ENCODE results near the gene METRNL. TPM values are rescaled to one million over a fixed set of nuclear protein-coding genes. Genes with fewer than 3 reads are reported as not detected.

The METRNL gene
- total RNA-seq, 1 donor from 2014 or later = 50.8 TPM

GRCh38 chr17:83058266-83058798 is 21.1 kb upstream of the METRNL start:
- no peaks in the 10 kb centered on the region for H3K36me3 ChIP-seq (ENCODE audit: control insufficient read depth, insufficient read depth, low read length)
- DNase-seq (ENCODE audit: low read depth) = no peak
- H3K4me3 ChIP-seq (ENCODE audit: low read depth, low read length) = no peak overlapping the region
- no peaks in the 10 kb centered on the region for H3K27me3 ChIP-seq (ENCODE audit: control insufficient read depth, insufficient read depth, low read length)
- TF ChIP-seq, protein P1, sequence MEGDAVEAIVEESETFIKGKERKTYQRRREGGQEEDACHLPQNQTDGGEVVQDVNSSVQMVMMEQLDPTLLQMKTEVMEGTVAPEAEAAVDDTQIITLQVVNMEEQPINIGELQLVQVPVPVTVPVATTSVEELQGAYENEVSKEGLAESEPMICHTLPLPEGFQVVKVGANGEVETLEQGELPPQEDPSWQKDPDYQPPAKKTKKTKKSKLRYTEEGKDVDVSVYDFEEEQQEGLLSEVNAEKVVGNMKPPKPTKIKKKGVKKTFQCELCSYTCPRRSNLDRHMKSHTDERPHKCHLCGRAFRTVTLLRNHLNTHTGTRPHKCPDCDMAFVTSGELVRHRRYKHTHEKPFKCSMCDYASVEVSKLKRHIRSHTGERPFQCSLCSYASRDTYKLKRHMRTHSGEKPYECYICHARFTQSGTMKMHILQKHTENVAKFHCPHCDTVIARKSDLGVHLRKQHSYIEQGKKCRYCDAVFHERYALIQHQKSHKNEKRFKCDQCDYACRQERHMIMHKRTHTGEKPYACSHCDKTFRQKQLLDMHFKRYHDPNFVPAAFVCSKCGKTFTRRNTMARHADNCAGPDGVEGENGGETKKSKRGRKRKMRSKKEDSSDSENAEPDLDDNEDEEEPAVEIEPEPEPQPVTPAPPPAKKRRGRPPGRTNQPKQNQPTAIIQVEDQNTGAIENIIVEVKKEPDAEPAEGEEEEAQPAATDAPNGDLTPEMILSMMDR (IDR thresholded peaks at IDR 0.05; ENCODE audit: insufficient read depth, low read length, severe bottlenecking) = no peak
- FAIRE-seq = no peak

DNA sequence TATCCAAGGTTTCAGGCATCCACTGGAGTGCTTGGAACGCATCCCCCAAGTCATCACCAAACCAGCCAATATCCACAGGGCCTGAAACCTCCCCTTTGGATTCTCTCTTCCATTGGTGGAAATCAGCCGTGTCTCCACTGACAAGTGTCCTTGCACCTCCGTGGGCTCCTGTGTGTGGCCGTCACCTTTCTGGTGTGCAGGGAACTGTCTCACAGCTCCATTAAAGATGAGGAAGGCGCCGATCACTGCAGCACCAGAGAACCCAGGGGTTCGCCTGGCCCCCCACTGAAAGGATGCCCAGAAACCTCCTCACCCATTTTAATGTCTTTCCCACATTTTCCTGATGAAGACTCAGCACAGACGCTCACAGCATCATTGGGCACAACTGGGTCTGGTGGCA is 17.8 kb upstream of the METRNL start:
- Histone ChIP-seq H3K4me3 (ENCODE audit: low read depth, low read length) (no peak overlapping the region), H3K27me3 (ENCODE audit: control insufficient read depth, insufficient read depth, low read length) (no peaks in the 10 kb centered on the region), H3K36me3 (ENCODE audit: control insufficient read depth, insufficient read depth, low read length) (no peaks in the 10 kb centered on the region)
- no peak for DNase-seq (ENCODE audit: low read depth)
- TF ChIP-seq, protein P1 (IDR thresholded peaks at IDR 0.05; ENCODE audit: insufficient read depth, low read length, severe bottlenecking) = no peak
- FAIRE-seq = no peak

DNA sequence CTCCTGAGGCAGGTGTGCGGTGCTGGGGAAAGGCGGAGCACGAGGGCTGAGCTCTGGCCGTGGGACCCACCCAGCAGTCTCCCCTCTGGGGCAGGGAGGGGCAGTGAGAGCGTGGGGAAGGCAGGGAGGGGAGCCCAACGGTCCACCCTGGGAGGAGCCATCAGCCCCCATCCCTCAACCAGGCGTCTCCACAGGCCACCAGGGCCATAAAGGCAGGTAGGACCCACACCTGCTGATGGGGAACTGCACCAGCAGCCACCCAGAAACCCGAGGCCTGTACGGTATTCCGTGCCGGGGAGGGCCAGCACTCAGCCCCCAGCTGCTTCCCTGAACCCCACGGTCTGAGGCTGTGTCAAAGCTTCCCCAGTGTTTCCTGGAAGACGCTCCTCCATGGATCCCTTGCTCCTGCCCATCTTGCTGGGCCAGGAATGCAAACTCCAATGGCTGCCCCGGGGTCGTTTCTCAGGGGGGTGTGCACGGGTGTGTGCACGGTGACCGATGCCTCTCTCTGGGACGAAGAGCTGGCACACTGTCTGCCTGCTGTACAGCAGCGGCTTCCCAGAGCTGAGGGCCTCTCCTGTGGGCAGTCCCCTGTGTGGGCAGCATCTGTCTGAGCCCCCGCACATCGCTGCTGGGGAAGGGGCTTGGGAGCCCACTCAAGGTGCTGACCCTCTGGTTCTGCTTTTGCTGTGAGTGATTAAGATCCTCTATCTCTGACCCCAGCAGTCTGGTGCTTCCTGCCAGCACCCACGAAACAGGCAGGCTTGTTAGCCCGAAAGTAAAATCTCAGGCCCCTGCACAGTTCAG is 17.2 kb upstream of the METRNL start:
- H3K27me3 ChIP-seq (ENCODE audit: control insufficient read depth, insufficient read depth, low read length) = no peaks in the 10 kb centered on the region
- no peak overlapping the region for H3K4me3 ChIP-seq (ENCODE audit: low read depth, low read length)
- TF ChIP-seq, protein P1 (IDR thresholded peaks at IDR 0.05; ENCODE audit: insufficient read depth, low read length, severe bottlenecking) = no peak
- FAIRE-seq = no peak
- no peaks in the 10 kb centered on the region for H3K36me3 ChIP-seq (ENCODE audit: control insufficient read depth, insufficient read depth, low read length)
- DNase-seq (ENCODE audit: low read depth) = no peak

- TF ChIP-seq, protein P1 (IDR thresholded peaks at IDR 0.05; ENCODE audit: insufficient read depth, low read length, severe bottlenecking) = no peak
- Histone ChIP-seq H3K36me3 (ENCODE audit: control insufficient read depth, insufficient read depth, low read length) (no peaks in the 10 kb centered on the region), H3K27me3 (ENCODE audit: control insufficient read depth, insufficient read depth, low read length) (no peaks in the 10 kb centered on the region), H3K4me3 (ENCODE audit: low read depth, low read length) (no peak overlapping the region)
- no peak for FAIRE-seq
- DNase-seq (ENCODE audit: low read depth) = no peak
Measured at GRCh38 chr17:83062818-83063671, 16.4 kb upstream of the METRNL start.

DNA sequence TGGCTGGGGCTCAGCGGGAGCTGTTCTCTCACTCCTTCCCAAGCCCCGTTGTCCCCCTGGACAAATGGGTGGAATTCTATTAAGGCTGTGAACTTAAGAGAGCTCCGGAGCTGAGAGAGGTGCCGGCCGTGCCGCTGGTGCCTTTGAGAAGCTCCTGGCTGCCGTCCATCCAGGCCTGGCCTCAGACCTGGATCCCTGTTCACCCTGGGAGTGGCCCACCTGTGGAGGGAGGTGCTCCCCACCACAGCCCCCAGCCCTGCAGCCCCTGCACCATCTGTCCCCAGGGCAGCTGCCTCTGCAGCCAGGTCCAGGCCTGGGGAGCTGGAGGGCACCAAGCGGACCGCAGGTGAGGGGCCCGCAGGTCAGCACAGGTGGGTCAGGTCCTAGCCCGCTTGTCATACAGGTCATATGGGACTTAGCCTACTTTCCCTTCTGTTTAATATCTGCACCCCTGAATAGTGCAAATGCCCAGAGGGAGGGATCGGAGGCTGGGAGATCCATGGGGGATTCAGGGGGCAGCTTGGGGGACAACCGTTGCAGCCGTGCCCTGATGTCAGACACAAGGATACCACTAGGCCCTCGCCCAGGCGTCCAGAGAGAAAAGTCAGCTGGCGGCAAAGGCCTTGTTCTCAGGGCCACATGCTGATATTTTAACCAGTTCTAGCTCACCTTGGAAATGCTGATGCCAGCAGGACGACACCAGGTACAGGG is 15.2 kb upstream of the METRNL start:
- TF ChIP-seq, protein P1 (IDR thresholded peaks at IDR 0.05; ENCODE audit: insufficient read depth, low read length, severe bottlenecking) = no peak
- no peak for FAIRE-seq
- H3K36me3 ChIP-seq (ENCODE audit: control insufficient read depth, insufficient read depth, low read length) = no peaks in the 10 kb centered on the region
- no peak overlapping the region for H3K4me3 ChIP-seq (ENCODE audit: low read depth, low read length)
- H3K27me3 ChIP-seq (ENCODE audit: control insufficient read depth, insufficient read depth, low read length) = no peaks in the 10 kb centered on the region
- no peak for DNase-seq (ENCODE audit: low read depth)
